Measurements from ENCODE around the gene RNF111.

DNA sequence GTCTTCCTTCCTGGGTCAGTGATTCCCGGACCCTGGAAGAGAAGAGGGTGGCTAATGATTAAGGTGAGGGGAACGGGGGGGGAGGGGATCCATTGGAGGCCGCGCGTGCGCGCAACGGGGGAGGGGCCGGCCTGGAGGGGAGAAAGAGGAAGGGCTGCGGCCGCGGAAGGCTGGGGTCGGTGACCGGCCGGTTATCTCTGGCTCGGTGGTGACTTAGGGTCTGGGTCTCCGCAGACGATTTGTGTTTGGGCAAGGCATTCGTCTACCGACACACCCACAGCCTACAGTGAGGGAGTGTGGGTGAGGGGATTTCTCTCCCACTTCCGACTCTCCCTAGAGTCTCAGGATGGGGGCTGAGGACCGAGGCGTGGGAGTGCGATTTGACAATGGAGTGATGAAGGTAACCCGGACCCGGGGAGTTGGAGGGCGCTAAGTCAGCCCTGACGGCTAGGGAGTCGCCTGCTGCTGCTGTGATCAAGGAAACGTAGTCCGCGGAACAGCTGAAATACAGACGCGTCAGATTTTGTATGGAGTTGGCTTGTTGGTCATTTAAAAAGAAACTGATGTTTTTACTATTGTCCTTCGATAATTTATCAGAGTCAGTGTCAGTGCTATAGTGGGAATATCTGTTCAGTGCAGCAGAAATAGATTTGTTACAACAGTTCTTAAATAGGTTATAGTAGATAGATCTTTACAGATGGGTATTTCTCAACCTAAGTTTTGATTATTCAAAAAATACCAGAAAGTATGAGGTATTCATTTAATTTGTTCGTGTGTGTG is 733 bp downstream of the RNF111 start:
- TF ChIP-seq POLR2A (IDR thresholded peaks at IDR 0.05): no peak
- TF ChIP-seq, protein P1, sequence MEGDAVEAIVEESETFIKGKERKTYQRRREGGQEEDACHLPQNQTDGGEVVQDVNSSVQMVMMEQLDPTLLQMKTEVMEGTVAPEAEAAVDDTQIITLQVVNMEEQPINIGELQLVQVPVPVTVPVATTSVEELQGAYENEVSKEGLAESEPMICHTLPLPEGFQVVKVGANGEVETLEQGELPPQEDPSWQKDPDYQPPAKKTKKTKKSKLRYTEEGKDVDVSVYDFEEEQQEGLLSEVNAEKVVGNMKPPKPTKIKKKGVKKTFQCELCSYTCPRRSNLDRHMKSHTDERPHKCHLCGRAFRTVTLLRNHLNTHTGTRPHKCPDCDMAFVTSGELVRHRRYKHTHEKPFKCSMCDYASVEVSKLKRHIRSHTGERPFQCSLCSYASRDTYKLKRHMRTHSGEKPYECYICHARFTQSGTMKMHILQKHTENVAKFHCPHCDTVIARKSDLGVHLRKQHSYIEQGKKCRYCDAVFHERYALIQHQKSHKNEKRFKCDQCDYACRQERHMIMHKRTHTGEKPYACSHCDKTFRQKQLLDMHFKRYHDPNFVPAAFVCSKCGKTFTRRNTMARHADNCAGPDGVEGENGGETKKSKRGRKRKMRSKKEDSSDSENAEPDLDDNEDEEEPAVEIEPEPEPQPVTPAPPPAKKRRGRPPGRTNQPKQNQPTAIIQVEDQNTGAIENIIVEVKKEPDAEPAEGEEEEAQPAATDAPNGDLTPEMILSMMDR (IDR thresholded peaks at IDR 0.05): no peak
